Astrocyte (in vitro differentiated cells and primary cell): ENCODE results near the gene PACRG. TPM values are rescaled to one million over a fixed set of nuclear protein-coding genes. Genes with fewer than 3 reads are reported as not detected.

Experiments used
- DNase-seq: peaks from one replicate; pipeline ENCODE4 v3.0.0-alpha.2; 2010; ENCODE audit warnings: low read depth
- FAIRE-seq: peaks from 2 replicates; lab custom pipeline; 2011; peaks lifted over from hg19 to GRCh38; lab: Jason Lieb, UNC
- H2AFZ ChIP-seq: 2 replicates; pipeline ENCODE4 v1.6.0; 2012; ENCODE audit warnings: low read depth, low read length, inconsistent platforms
- H3K27ac ChIP-seq: 2 replicates; pipeline ENCODE4 v1.5.1; 2011; ENCODE audit warnings: low read depth, low read length, inconsistent platforms
- H3K27me3 ChIP-seq: 2 replicates; pipeline ENCODE4 v1.6.0; 2011; ENCODE audit warnings: low read length, inconsistent platforms; ENCODE audit not compliant: insufficient read depth
- H3K36me3 ChIP-seq: 2 replicates; pipeline ENCODE4 v1.5.1; 2011; ENCODE audit warnings: low read length, inconsistent platforms; ENCODE audit not compliant: insufficient read depth
- H3K4me1 ChIP-seq: 2 replicates; pipeline ENCODE4 v1.5.1; 2011; ENCODE audit warnings: low read length, inconsistent platforms; ENCODE audit not compliant: insufficient read depth
- H3K4me2 ChIP-seq: 2 replicates; pipeline ENCODE4 v1.6.0; 2012; ENCODE audit warnings: low read length, inconsistent platforms
- H3K4me3 ChIP-seq: 2 replicates; pipeline ENCODE4 v1.5.1; 2011; ENCODE audit warnings: low read depth, mild to moderate bottlenecking, low read length, inconsistent platforms; ENCODE audit not compliant: insufficient read depth
- H3K79me2 ChIP-seq: 2 replicates; pipeline ENCODE4 v1.6.0; 2012; ENCODE audit warnings: mild to moderate bottlenecking, low read length, inconsistent platforms; ENCODE audit not compliant: insufficient read depth
- H3K9ac ChIP-seq: 2 replicates; pipeline ENCODE4 v1.6.0; 2012; ENCODE audit warnings: mild to moderate bottlenecking, low read length, inconsistent platforms
- H3K9me3 ChIP-seq: 2 replicates; pipeline ENCODE4 v1.5.1; 2012; ENCODE audit warnings: low read depth, mild to moderate bottlenecking, low read length, inconsistent platforms; ENCODE audit not compliant: insufficient read depth
- H4K20me1 ChIP-seq: 2 replicates; pipeline ENCODE4 v1.6.0; 2012; ENCODE audit warnings: low read length, inconsistent platforms; ENCODE audit not compliant: insufficient read depth
- H3K27ac Mint-ChIP-seq: one replicate; pipeline ENCODE4 v1.8.0; 2021; ENCODE audit warnings: mild to moderate bottlenecking, mixed read lengths; ENCODE audit not compliant: unreplicated experiment
- H3K27me3 Mint-ChIP-seq: one replicate; pipeline ENCODE4 v1.8.0; 2021; ENCODE audit warnings: low read depth, mixed read lengths; ENCODE audit not compliant: unreplicated experiment
- H3K36me3 Mint-ChIP-seq: one replicate; pipeline ENCODE4 v1.8.0; 2021; ENCODE audit warnings: low read depth, mixed read lengths; ENCODE audit not compliant: unreplicated experiment
- H3K4me1 Mint-ChIP-seq: one replicate; pipeline ENCODE4 v1.8.0; 2021; ENCODE audit warnings: low read depth, mixed read lengths; ENCODE audit not compliant: unreplicated experiment
- H3K4me3 Mint-ChIP-seq: one replicate; pipeline ENCODE4 v1.8.0; 2021; ENCODE audit warnings: mild to moderate bottlenecking, moderate library complexity, mixed read lengths; ENCODE audit not compliant: unreplicated experiment
- H3K9me3 Mint-ChIP-seq: one replicate; pipeline ENCODE4 v1.8.0; 2021; ENCODE audit warnings: mild to moderate bottlenecking, mixed read lengths; ENCODE audit not compliant: unreplicated experiment
- CTCF ChIP-seq: IDR thresholded peaks from 2 replicates; pipeline ENCODE4 v1.5.1; 2011; ENCODE audit warnings: low read depth, mild to moderate bottlenecking, inconsistent platforms, low read length, moderate library complexity; ENCODE audit not compliant: insufficient read depth
- EZH2 ChIP-seq: IDR thresholded peaks from 2 replicates; pipeline ENCODE4 v1.6.1; 2012; ENCODE audit warnings: mild to moderate bottlenecking, low read length, inconsistent platforms; ENCODE audit not compliant: insufficient read depth
- total RNA-seq: library from RNA; stranded (reverse); gene quantifications from 2 replicates; pipeline ENCODE4 v1.2.1, GENCODE V29; 2021

PACRG gene
- total RNA-seq, 1 donor from 2014 or later: not detected

GRCh38 chr6:162819284-162819683 is 91.5 kb downstream of the PACRG start:
- no peak for DNase-seq
- no peak overlapping the region for H3K4me3 ChIP-seq
- no peaks in the 10 kb centered on the region for H4K20me1 ChIP-seq
- H3K27me3 Mint-ChIP-seq: no peaks in the 10 kb centered on the region
- H3K27ac ChIP-seq: no peak overlapping the region
- no peak overlapping the region for H3K9ac ChIP-seq
- no peaks in the 10 kb centered on the region for H3K27me3 ChIP-seq
- no peak overlapping the region for H3K27ac Mint-ChIP-seq
- H3K79me2 ChIP-seq: no peaks in the 10 kb centered on the region
- no peaks in the 10 kb centered on the region for H3K4me1 ChIP-seq
- no peaks in the 10 kb centered on the region for H3K9me3 ChIP-seq
- no peaks in the 10 kb centered on the region for H3K36me3 ChIP-seq
- no peak overlapping the region for H3K4me2 ChIP-seq
- no peak for FAIRE-seq
- no peaks in the 10 kb centered on the region for H3K4me1 Mint-ChIP-seq
- H3K4me3 Mint-ChIP-seq: no peak overlapping the region
- TF ChIP-seq CTCF (no peak), EZH2 (no peak)
- H3K9me3 Mint-ChIP-seq: no peaks in the 10 kb centered on the region
- no peaks in the 10 kb centered on the region for H3K36me3 Mint-ChIP-seq
- no peak overlapping the region for H2AFZ ChIP-seq

DNA sequence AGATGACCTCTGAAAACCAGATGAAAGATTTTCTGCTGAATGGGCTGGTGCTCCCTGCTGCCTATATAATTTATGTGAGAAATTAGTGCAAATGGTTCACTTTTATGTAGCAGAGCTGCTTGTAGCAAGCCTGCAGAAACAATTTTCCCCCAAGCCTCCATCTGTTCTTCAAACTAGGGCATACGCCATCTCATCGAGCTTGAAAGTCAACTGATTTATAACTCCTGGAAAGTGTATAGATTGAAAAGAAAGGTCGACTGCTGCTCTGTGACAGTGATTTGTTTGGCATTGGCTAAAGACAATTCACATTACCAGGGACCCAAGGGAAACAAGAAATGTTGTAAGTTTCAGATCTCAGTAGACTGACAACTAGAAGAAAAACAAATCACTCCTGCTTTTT is 93.3 kb downstream of the PACRG start:
- no peak for FAIRE-seq
- no peak overlapping the region for H3K4me3 Mint-ChIP-seq
- no peak overlapping the region for H3K4me2 ChIP-seq

More for the DNA sequence above, 93.3 kb downstream of the PACRG start:
- no peaks in the 10 kb centered on the region for H3K36me3 ChIP-seq
- no peak for DNase-seq
- no peak overlapping the region for H3K4me3 ChIP-seq
- H3K79me2 ChIP-seq: no peaks in the 10 kb centered on the region
- TF ChIP-seq EZH2: no peak
- TF ChIP-seq CTCF: no peak
- H3K27ac ChIP-seq: no peak overlapping the region
- no peaks in the 10 kb centered on the region for H3K4me1 Mint-ChIP-seq
- H3K27ac Mint-ChIP-seq: no peak overlapping the region
- no peaks in the 10 kb centered on the region for H4K20me1 ChIP-seq
- no peaks in the 10 kb centered on the region for H3K9me3 ChIP-seq
- H3K27me3 Mint-ChIP-seq: no peaks in the 10 kb centered on the region
- no peaks in the 10 kb centered on the region for H3K4me1 ChIP-seq
- no peak overlapping the region for H2AFZ ChIP-seq
- no peaks in the 10 kb centered on the region for H3K36me3 Mint-ChIP-seq
- H3K9ac ChIP-seq: no peak overlapping the region
- no peaks in the 10 kb centered on the region for H3K9me3 Mint-ChIP-seq
- H3K27me3 ChIP-seq: no peaks in the 10 kb centered on the region
